Liver (tissue), 9 donors: ENCODE measurements around the gene KANSL1L. TPM values are rescaled to one million over a fixed set of nuclear protein-coding genes. Genes with fewer than 3 reads are reported as not detected.

Experiments used
- DNase-seq: peaks from one replicate; pipeline ENCODE4 v3.0.0-alpha.2; 2017; ENCODE audit warnings: low spot score
- H3K27ac ChIP-seq, 2 donors: one replicate each; pipeline ENCODE4 v1.7.0; 2013; ENCODE audit warnings: inconsistent platforms in 2 of 2, low read length in 2 of 2, control low read depth in 1 of 2, low read depth in 1 of 2, mild to moderate bottlenecking in 1 of 2
- H3K27me3 ChIP-seq, 4 donors: one replicate each; pipeline versions ENCODE4 v1.6.1 to v1.7.0; 2013; ENCODE audit warnings: low read length in 3 of 4, inconsistent platforms in 1 of 4, mild to moderate bottlenecking in 1 of 4, moderate library complexity in 1 of 4; ENCODE audit not compliant: control insufficient read depth in 4 of 4, insufficient read depth in 4 of 4
- H3K36me3 ChIP-seq, 4 donors: one replicate each; pipeline versions ENCODE4 v1.6.1 to v1.7.0; 2013; ENCODE audit warnings: low read length in 3 of 4, mild to moderate bottlenecking in 3 of 4, low read depth in 1 of 4, moderate library complexity in 1 of 4; ENCODE audit not compliant: control insufficient read depth in 4 of 4, insufficient read depth in 3 of 4
- H3K4me1 ChIP-seq, 4 donors: one replicate each; pipeline versions ENCODE4 v1.6.1 to v1.7.0; 2013; ENCODE audit warnings: low read length in 3 of 4, mild to moderate bottlenecking in 3 of 4, moderate library complexity in 1 of 4; ENCODE audit not compliant: control insufficient read depth in 4 of 4, insufficient read depth in 4 of 4
- H3K4me3 ChIP-seq, 3 donors: one replicate each; pipeline versions ENCODE4 v1.6.1 to v1.7.0; 2013; ENCODE audit warnings: low read length in 3 of 3, control low read depth in 1 of 3, low read depth in 1 of 3, mild to moderate bottlenecking in 1 of 3
- H3K9ac ChIP-seq, 2 donors: one replicate each; pipeline ENCODE4 v1.7.0; 2013; ENCODE audit warnings: low read length in 2 of 2, mild to moderate bottlenecking in 2 of 2, moderate library complexity in 2 of 2, control low read depth in 1 of 2, low read depth in 1 of 2
- H3K9me3 ChIP-seq, 4 donors: one replicate each; pipeline versions ENCODE4 v1.6.1 to v1.7.0; 2013; ENCODE audit warnings: low read length in 3 of 4; ENCODE audit not compliant: control insufficient read depth in 4 of 4
- CTCF ChIP-seq: fragments of 150-350 bp; IDR thresholded peaks from 2 replicates; pipeline ENCODE4 v1.5.1; 2017; ENCODE audit warnings: improper control_type of control experiment, low read depth, low read length; ENCODE audit not compliant: missing input control
- EGR1 ChIP-seq, 2 donors: IDR thresholded peaks; 2 replicates each; pipeline ENCODE4 v1.6.1; 2016 to 2018; ENCODE audit warnings: antibody characterized with exemption in 2 of 2, low read depth in 2 of 2
- FOXA1 ChIP-seq: IDR thresholded peaks from 2 replicates; pipeline ENCODE4 v1.6.1; 2016; ENCODE audit warnings: antibody characterized with exemption
- FOXA2 ChIP-seq: IDR thresholded peaks from 2 replicates; pipeline ENCODE4 v1.6.1; 2016; ENCODE audit warnings: antibody characterized with exemption
- GABPA ChIP-seq, 2 donors: IDR thresholded peaks in 1 of 2; conservative IDR thresholded peaks in 1 of 2; 2 replicates each; pipeline ENCODE4 v1.6.1; 2016; ENCODE audit warnings: antibody characterized with exemption in 2 of 2, mild to moderate bottlenecking in 1 of 2, moderate library complexity in 1 of 2
- HNF4A ChIP-seq, 2 donors: conservative IDR thresholded peaks; 2 replicates each; pipeline ENCODE4 v1.6.1; 2016; ENCODE audit warnings: antibody characterized with exemption in 2 of 2, mild to moderate bottlenecking in 2 of 2
- HNF4G ChIP-seq: IDR thresholded peaks from 2 replicates; pipeline ENCODE4 v1.6.1; 2016; ENCODE audit warnings: antibody characterized with exemption
- JUND ChIP-seq, 2 donors: IDR thresholded peaks; 2 replicates each; pipeline ENCODE4 v1.6.1; 2016; ENCODE audit warnings: antibody characterized with exemption in 2 of 2
- NR2F2 ChIP-seq: IDR thresholded peaks from 2 replicates; pipeline ENCODE4 v1.6.1; 2016; ENCODE audit warnings: antibody characterized with exemption
- RAD21 ChIP-seq, 2 donors: IDR thresholded peaks; 2 replicates each; pipeline ENCODE4 v1.6.1; 2016; ENCODE audit warnings: antibody characterized with exemption in 2 of 2, mild to moderate bottlenecking in 2 of 2
- REST ChIP-seq: IDR thresholded peaks from 2 replicates; pipeline ENCODE4 v1.6.1; 2016; ENCODE audit warnings: antibody characterized with exemption, mild to moderate bottlenecking
- RXRA ChIP-seq, 2 donors: IDR thresholded peaks; 2 replicates each; pipeline ENCODE4 v1.6.1; 2017 to 2018; ENCODE audit warnings: antibody characterized with exemption in 2 of 2, mild to moderate bottlenecking in 1 of 2
- SP1 ChIP-seq: IDR thresholded peaks from 2 replicates; pipeline ENCODE4 v1.6.1; 2018; ENCODE audit warnings: antibody characterized with exemption, mild to moderate bottlenecking
- TAF1 ChIP-seq: conservative IDR thresholded peaks from 2 replicates; pipeline ENCODE4 v1.6.1; 2016; ENCODE audit warnings: antibody characterized with exemption, mild to moderate bottlenecking
- YY1 ChIP-seq: IDR thresholded peaks from 2 replicates; pipeline ENCODE4 v1.6.1; 2016; ENCODE audit warnings: antibody characterized with exemption, mild to moderate bottlenecking
- WGBS: extraction: QIAGEN DNeasy Blood & Tissue Kit; methylation state at CpG from one replicate; pipeline ENCODE4 v1.1.7; 2013; 5-methylcytosine and 5-hydroxymethylcytosine counted together
- polyA plus RNA-seq, 2 donors: library from polyadenylated mRNA; stranded (reverse) in 1 of 2; unstranded in 1 of 2; fragments of 200-250 nt in 1 of 2; fragments of >200 nt in 1 of 2; fragmentation: Nextera tagmentation in 1 of 2; extraction: Ambion mirVana in 1 of 2; gene quantifications; one replicate each; pipeline versions ENCODE4 v1.2.1 to v1.2.3, GENCODE V29; 2013 to 2015
- total RNA-seq, 2 donors: library from RNA; depleted of rRNA; stranded (reverse); fragments of >200 nt; gene quantifications; one replicate each; pipeline ENCODE4 v1.2.3, GENCODE V29; 2014
- TF ChIP-seq, protein P1 (sequence below): IDR thresholded peaks from 2 replicates; pipeline ENCODE4 v1.6.1; 2016; ENCODE audit warnings: antibody characterized with exemption
- donor health status: healthy.
- donor health status: healthy.
- donor health status: healthy.
- donor health status: healthy.
- donor health status: healthy.

KANSL1L gene
- total and polyA plus RNA-seq, 4 donors: 2.1 to 31.6 (median 11.4) TPM

- no peak overlapping the region for H3K27ac ChIP-seq
- H3K36me3 ChIP-seq: peaks cover 0 to 3% (median 0%) of the 10 kb centered on the region in 4 donors
- H3K4me1 ChIP-seq: no peaks in the 10 kb centered on the region
- 13% methylated on average over 2 of the region's 2 CpGs for WGBS
- peak overlapping the region in 1 of 2 donors; percentile 20 for H3K9ac ChIP-seq
- no peak for DNase-seq
- no peak overlapping the region for H3K4me3 ChIP-seq
- H3K27me3 ChIP-seq: no peaks in the 10 kb centered on the region
- no peak for TF ChIP-seq YY1
- TF ChIP-seq CTCF: peak; percentile 72
- TF ChIP-seq RAD21 (IDR thresholded peaks at IDR 0.05): peak; percentile 91
- no peak for TF ChIP-seq HNF4A (conservative IDR thresholded peaks at IDR 0.05)
- TF ChIP-seq JUND (IDR thresholded peaks at IDR 0.05): no peak
- TF ChIP-seq FOXA2: peak; percentile 40
- TF ChIP-seq NR2F2: no peak
- TF ChIP-seq REST: no peak
- TF ChIP-seq RXRA (IDR thresholded peaks at IDR 0.05): no peak
- no peaks in the 10 kb centered on the region for H3K9me3 ChIP-seq
Observed at GRCh38 chr2:210072922-210073509, 98.2 kb downstream of the KANSL1L start.

DNA sequence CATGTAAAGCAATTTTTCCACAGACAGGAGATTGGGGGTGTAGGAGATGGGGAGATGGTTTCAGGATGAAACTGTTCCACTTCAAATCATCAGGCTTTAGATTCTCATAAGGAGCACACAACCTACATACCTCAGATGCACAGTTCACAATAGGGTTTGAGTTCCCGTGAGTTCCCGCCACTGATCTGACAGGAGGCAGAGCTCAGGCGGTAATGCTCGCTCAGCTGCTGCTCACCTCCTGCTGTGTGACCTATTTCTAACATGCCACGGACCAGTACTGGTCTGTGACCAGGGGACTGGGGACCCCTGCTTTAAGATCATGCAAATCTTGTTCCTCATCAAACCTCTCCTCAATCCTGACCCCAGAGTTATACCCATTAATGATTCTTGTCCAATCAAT, 98.7 kb downstream of the KANSL1L start:
- 91% methylated on average over 5 of the region's 5 CpGs for WGBS
- DNase-seq: no peak
- Histone ChIP-seq H3K4me3 (no peak overlapping the region), H3K27me3 (no peaks in the 10 kb centered on the region), H3K36me3 (peaks cover 0 to 3% (median 0%) of the 10 kb centered on the region in 4 donors), H3K9me3 (no peaks in the 10 kb centered on the region), H3K9ac (no peak overlapping the region), H3K4me1 (no peaks in the 10 kb centered on the region), H3K27ac (no peak overlapping the region)
- no peak for TF ChIP-seq RAD21 (IDR thresholded peaks at IDR 0.05)
- no peak for TF ChIP-seq REST
- TF ChIP-seq, protein P1, sequence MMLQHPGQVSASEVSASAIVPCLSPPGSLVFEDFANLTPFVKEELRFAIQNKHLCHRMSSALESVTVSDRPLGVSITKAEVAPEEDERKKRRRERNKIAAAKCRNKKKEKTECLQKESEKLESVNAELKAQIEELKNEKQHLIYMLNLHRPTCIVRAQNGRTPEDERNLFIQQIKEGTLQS: no peak
- TF ChIP-seq GABPA (IDR thresholded peaks at IDR 0.05 in 1 of 2, conservative IDR thresholded peaks at IDR 0.05 in 1 of 2): no peak
- no peak for TF ChIP-seq FOXA1
- no peak for TF ChIP-seq EGR1 (IDR thresholded peaks at IDR 0.05; ENCODE audit: low read depth in 2 of 2)
- TF ChIP-seq SP1: no peak
- TF ChIP-seq HNF4A (conservative IDR thresholded peaks at IDR 0.05): no peak
- no peak for TF ChIP-seq YY1
- no peak for TF ChIP-seq TAF1
- no peak for TF ChIP-seq NR2F2
- no peak for TF ChIP-seq RXRA (IDR thresholded peaks at IDR 0.05)
- TF ChIP-seq HNF4G: no peak
- TF ChIP-seq FOXA2: no peak
